Immature natural killer cell (primary cell): ENCODE measurements around the gene ETV7. TPM values are rescaled to one million over a fixed set of nuclear protein-coding genes. Genes with fewer than 3 reads are reported as not detected.

Experiments used
- DNase-seq, 3 donors: peaks; one replicate each; pipeline ENCODE4 v3.0.0; 2022; ENCODE audit warnings: mixed read lengths in 1 of 3
- H3K27ac Mint-ChIP-seq, 6 donors: one replicate each; pipeline ENCODE4 v1.8.0; 2020; ENCODE audit warnings: mixed read lengths in 6 of 6, mild to moderate bottlenecking in 5 of 6, inconsistent platforms in 4 of 6, moderate library complexity in 3 of 6
- H3K27me3 Mint-ChIP-seq, 3 donors: one replicate each; pipeline ENCODE4 v1.8.0; 2020 to 2021; ENCODE audit warnings: low read depth in 3 of 3, mild to moderate bottlenecking in 3 of 3, mixed read lengths in 3 of 3, moderate library complexity in 3 of 3, inconsistent platforms in 1 of 3
- H3K36me3 Mint-ChIP-seq, 3 donors: one replicate each; pipeline ENCODE4 v1.8.0; 2020; ENCODE audit warnings: mixed read lengths in 3 of 3, inconsistent platforms in 2 of 3, mild to moderate bottlenecking in 2 of 3
- H3K4me1 Mint-ChIP-seq, 2 donors: one replicate each; pipeline ENCODE4 v1.8.0; 2020; ENCODE audit warnings: inconsistent platforms in 2 of 2, mild to moderate bottlenecking in 2 of 2, mixed read lengths in 2 of 2, moderate library complexity in 1 of 2
- H3K4me3 Mint-ChIP-seq, 5 donors: one replicate each; pipeline ENCODE4 v1.8.0; 2020; ENCODE audit warnings: mild to moderate bottlenecking in 5 of 5, mixed read lengths in 5 of 5, inconsistent platforms in 3 of 5, moderate library complexity in 3 of 5
- H3K9me3 Mint-ChIP-seq, 6 donors: one replicate each; pipeline ENCODE4 v1.8.0; 2020; ENCODE audit warnings: mild to moderate bottlenecking in 6 of 6, mixed read lengths in 6 of 6, inconsistent platforms in 4 of 6, moderate library complexity in 3 of 6
- polyA plus RNA-seq, 3 donors: library from polyadenylated mRNA; unstranded; fragments of 300-500 nt; fragmentation: Illumina TruSeq; gene quantifications; one replicate each; pipeline ENCODE4 v1.2.3, GENCODE V29; 2021

The ETV7 gene
- 1 to 10 TPM in 1 of 3 donors, not detected in 2; 2.0 TPM for polyA plus RNA-seq

GRCh38 chr6:36387440-36388303, at the start of gene ETV7:
ETV7 (minus strand) TSS chr6:36387669; CDS start chr6:36387541, 128 bp downstream.
- H3K4me1 Mint-ChIP-seq = peaks cover 25 to 30% of the 10 kb centered on the region in 2 donors
- peak within 1 kb of the TSS; percentile 85 to 100 (median 95) for H3K4me3 Mint-ChIP-seq
- H3K36me3 Mint-ChIP-seq = peaks cover 0 to 10% (median 0%) of the 10 kb centered on the region in 3 donors
- no peaks in the 10 kb centered on the region for H3K9me3 Mint-ChIP-seq
- H3K27me3 Mint-ChIP-seq = peaks cover 5 to 18% (median 12%) of the 10 kb centered on the region in 3 donors
- DNase-seq = peak; percentile 25 to 56 (median 51)
- H3K27ac Mint-ChIP-seq = peak within 1 kb of the TSS in 4 of 6 donors; percentile 69 to 91 (median 84)

GRCh38 chr6:36436466-36436865, 49.0 kb upstream of the ETV7 start:
- DNase-seq = no peak
- no peak overlapping the region for H3K4me3 Mint-ChIP-seq
- H3K9me3 Mint-ChIP-seq = no peaks in the 10 kb centered on the region

GRCh38 chr6:36432151-36432671, 44.7 kb upstream of the ETV7 start:
- H3K36me3 Mint-ChIP-seq = no peaks in the 10 kb centered on the region
- H3K27me3 Mint-ChIP-seq = peaks cover 0 to 3% (median 2%) of the 10 kb centered on the region in 3 donors
- no peaks in the 10 kb centered on the region for H3K4me1 Mint-ChIP-seq
- no peaks in the 10 kb centered on the region for H3K9me3 Mint-ChIP-seq
- no peak overlapping the region for H3K27ac Mint-ChIP-seq
- DNase-seq = no peak
- H3K4me3 Mint-ChIP-seq = no peak overlapping the region

More at GRCh38 chr6:36436466-36436865, 49.0 kb upstream of the ETV7 start:
- H3K27me3 Mint-ChIP-seq = peaks cover 0 to 3% (median 0%) of the 10 kb centered on the region in 3 donors
- H3K27ac Mint-ChIP-seq = no peak overlapping the region
- no peaks in the 10 kb centered on the region for H3K36me3 Mint-ChIP-seq
- peaks cover 5 to 6% of the 10 kb centered on the region in 2 donors for H3K4me1 Mint-ChIP-seq

GRCh38 chr6:36431197-36431596, 43.7 kb upstream of the ETV7 start:
- Mint-ChIP-seq H3K36me3 (no peaks in the 10 kb centered on the region), H3K27ac (no peak overlapping the region), H3K27me3 (peaks cover 0 to 4% (median 2%) of the 10 kb centered on the region in 3 donors), H3K4me1 (no peaks in the 10 kb centered on the region), H3K9me3 (no peaks in the 10 kb centered on the region), H3K4me3 (no peak overlapping the region)
- DNase-seq = no peak

GRCh38 chr6:36430351-36430750, 42.9 kb upstream of the ETV7 start:
- Mint-ChIP-seq H3K4me1 (no peaks in the 10 kb centered on the region), H3K9me3 (no peaks in the 10 kb centered on the region), H3K27me3 (peaks cover 0 to 3% (median 2%) of the 10 kb centered on the region in 3 donors), H3K27ac (no peak overlapping the region), H3K36me3 (no peaks in the 10 kb centered on the region), H3K4me3 (no peak overlapping the region)
- no peak for DNase-seq

- Mint-ChIP-seq H3K27ac (no peak overlapping the region), H3K36me3 (no peaks in the 10 kb centered on the region), H3K9me3 (no peaks in the 10 kb centered on the region), H3K27me3 (peaks cover 0 to 3% (median 2%) of the 10 kb centered on the region in 3 donors), H3K4me3 (no peak overlapping the region), H3K4me1 (peaks cover 1 to 2% of the 10 kb centered on the region in 2 donors)
- DNase-seq = no peak
Observed at GRCh38 chr6:36428911-36429310, 41.4 kb upstream of the ETV7 start.

GRCh38 chr6:36426622-36427021, 39.2 kb upstream of the ETV7 start:
- H3K27ac Mint-ChIP-seq = no peak overlapping the region

GRCh38 chr6:36423101-36423824, 35.8 kb upstream of the ETV7 start:
- Mint-ChIP-seq H3K27me3 (peaks cover 2 to 8% (median 5%) of the 10 kb centered on the region in 3 donors), H3K4me3 (peak overlapping the region; percentile 92 to 97 (median 95)), H3K9me3 (no peaks in the 10 kb centered on the region), H3K27ac (peak overlapping the region; percentile 88 to 95 (median 95)), H3K36me3 (no peaks in the 10 kb centered on the region), H3K4me1 (peaks cover 17 to 18% of the 10 kb centered on the region in 2 donors)
- peak; percentile 97 for DNase-seq

More at GRCh38 chr6:36426622-36427021, 39.2 kb upstream of the ETV7 start:
- Mint-ChIP-seq H3K36me3 (no peaks in the 10 kb centered on the region), H3K9me3 (no peaks in the 10 kb centered on the region), H3K4me3 (no peak overlapping the region), H3K27me3 (peaks cover 4 to 8% (median 5%) of the 10 kb centered on the region in 3 donors), H3K4me1 (peaks cover 17 to 18% of the 10 kb centered on the region in 2 donors)
- no peak for DNase-seq

GRCh38 chr6:36422714-36423100, 35.2 kb upstream of the ETV7 start:
- H3K27ac Mint-ChIP-seq = peak overlapping the region; percentile 88 to 95 (median 95)

GRCh38 chr6:36419310-36419709, 31.8 kb upstream of the ETV7 start:
- no peak overlapping the region for H3K4me3 Mint-ChIP-seq

More at GRCh38 chr6:36422714-36423100, 35.2 kb upstream of the ETV7 start:
- H3K9me3 Mint-ChIP-seq = no peaks in the 10 kb centered on the region
- no peak for DNase-seq
- H3K4me3 Mint-ChIP-seq = peak overlapping the region; percentile 92 to 97 (median 95)
- peaks cover 2 to 8% (median 5%) of the 10 kb centered on the region in 3 donors for H3K27me3 Mint-ChIP-seq
- peaks cover 17 to 18% of the 10 kb centered on the region in 2 donors for H3K4me1 Mint-ChIP-seq
- H3K36me3 Mint-ChIP-seq = no peaks in the 10 kb centered on the region

GRCh38 chr6:36418558-36418957, 31.1 kb upstream of the ETV7 start:
- peaks cover 0 to under 1% (median 0%) of the 10 kb centered on the region in 6 donors for H3K9me3 Mint-ChIP-seq
- peaks cover 2 to 12% (median 5%) of the 10 kb centered on the region in 3 donors for H3K27me3 Mint-ChIP-seq
- H3K4me1 Mint-ChIP-seq = peaks cover 11 to 13% of the 10 kb centered on the region in 2 donors
- no peak overlapping the region for H3K4me3 Mint-ChIP-seq
- H3K36me3 Mint-ChIP-seq = no peaks in the 10 kb centered on the region
- no peak for DNase-seq
- no peak overlapping the region for H3K27ac Mint-ChIP-seq

More at GRCh38 chr6:36419310-36419709, 31.8 kb upstream of the ETV7 start:
- no peaks in the 10 kb centered on the region for H3K9me3 Mint-ChIP-seq
- no peak overlapping the region for H3K27ac Mint-ChIP-seq
- peaks cover 15 to 18% of the 10 kb centered on the region in 2 donors for H3K4me1 Mint-ChIP-seq
- no peak for DNase-seq
- no peaks in the 10 kb centered on the region for H3K36me3 Mint-ChIP-seq
- H3K27me3 Mint-ChIP-seq = peaks cover 2 to 8% (median 5%) of the 10 kb centered on the region in 3 donors

GRCh38 chr6:36414481-36414880, 27.0 kb upstream of the ETV7 start:
- Mint-ChIP-seq H3K4me3 (no peak overlapping the region), H3K27ac (no peak overlapping the region), H3K9me3 (peaks cover 0 to 11% (median 3%) of the 10 kb centered on the region in 6 donors), H3K36me3 (peaks cover 0 to 4% (median 0%) of the 10 kb centered on the region in 3 donors), H3K4me1 (no peaks in the 10 kb centered on the region), H3K27me3 (peaks cover 0 to 6% (median 4%) of the 10 kb centered on the region in 3 donors)
- no peak for DNase-seq
